Hypothalamus (tissue), 51 donors: ENCODE data around the gene HFE.
"Not testable (repeated sequence)": the region's sequence is repeated elsewhere in the genome, so short reads cannot be mapped to it uniquely, and the experiment has no call there.

Experiments used
- DNase-seq, 51 donors: peaks; one replicate each; lab custom pipeline; 2025; lab: John Stamatoyannopoulos, UW

HFE gene

DNA sequence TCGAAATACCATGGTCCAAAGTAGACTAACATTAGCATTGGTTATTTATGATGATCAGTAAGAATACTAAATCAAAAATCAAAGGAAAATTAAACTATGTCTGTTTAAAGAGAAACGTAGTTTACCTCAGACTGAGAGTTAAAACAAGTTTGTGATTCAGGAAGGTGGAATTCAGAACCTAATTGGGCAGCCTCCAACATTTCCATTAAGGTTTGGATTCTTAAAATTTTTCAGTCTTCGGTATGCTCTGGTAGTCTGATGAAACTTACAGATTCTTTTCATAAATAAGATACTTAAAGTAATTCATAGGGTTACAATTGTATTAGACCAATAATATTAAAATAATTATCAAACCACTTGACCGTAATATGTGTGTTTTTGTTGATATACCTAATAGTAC lies 18.6 kb downstream of the HFE start:
- no peak for DNase-seq

DNA sequence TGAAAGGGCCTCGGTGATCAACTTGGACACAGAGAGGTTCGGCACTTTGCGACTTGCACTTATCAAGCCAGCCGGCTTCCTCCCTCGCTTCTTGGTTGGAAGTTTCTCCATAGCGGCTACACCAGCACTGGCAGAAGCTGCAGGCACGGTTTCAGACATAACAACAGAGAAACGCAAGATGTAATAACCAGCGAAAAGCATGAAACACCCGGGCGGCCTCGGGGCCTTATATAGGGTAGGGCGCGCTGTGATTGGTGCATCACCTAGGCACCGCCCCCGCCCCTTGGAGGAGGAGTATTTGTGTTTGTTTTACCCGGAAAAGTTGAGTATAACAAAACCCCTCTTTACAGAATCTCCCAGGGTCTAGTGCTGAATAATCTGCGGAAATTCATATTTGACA lies 20.7 kb downstream of the HFE start:
- DNase-seq: no peak

GRCh38 chr6:26109772-26110171 lies 22.5 kb downstream of the HFE start:
- DNase-seq: no peak

GRCh38 chr6:26113570-26113969 lies 26.3 kb downstream of the HFE start:
- no peak for DNase-seq

DNA sequence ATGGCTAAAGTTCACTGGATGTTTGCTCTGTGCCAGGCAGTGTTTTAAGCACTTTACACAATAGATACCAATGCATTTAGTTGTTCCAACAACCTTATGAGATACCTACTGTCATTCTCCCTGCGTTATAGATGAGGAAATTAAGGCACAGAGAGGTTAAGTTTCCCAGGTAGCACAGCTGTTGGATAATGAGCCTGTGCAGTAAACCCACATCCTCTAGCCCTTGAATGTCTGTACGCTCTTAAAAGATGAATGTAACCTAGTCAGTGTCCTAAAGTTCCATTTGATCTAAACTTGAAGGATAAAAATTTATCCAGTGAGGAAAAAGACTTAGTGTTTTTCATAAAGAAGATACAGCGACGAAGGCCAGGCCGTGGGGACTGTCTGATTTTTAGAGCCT lies 28.0 kb downstream of the HFE start:
- no peak for DNase-seq

DNA sequence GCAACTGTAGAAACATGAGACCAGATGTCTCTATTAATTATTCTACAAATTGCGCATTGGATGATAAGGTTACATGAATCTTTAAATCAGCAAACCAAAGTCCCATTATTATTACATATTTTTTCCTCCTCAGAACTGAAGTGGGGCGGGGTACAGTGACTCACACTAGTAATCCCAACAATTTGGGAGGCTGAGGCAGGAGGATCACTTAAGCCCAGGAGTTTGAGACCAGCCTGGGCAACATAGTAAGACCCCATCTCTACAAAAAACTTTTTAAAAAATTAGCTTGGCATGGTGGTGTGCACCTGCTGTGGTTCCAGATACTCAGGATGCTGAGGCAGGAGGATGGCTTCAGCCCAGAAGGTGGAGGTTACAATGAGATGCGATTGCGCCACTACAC lies 29.0 kb downstream of the HFE start:
- no peak for DNase-seq

DNA sequence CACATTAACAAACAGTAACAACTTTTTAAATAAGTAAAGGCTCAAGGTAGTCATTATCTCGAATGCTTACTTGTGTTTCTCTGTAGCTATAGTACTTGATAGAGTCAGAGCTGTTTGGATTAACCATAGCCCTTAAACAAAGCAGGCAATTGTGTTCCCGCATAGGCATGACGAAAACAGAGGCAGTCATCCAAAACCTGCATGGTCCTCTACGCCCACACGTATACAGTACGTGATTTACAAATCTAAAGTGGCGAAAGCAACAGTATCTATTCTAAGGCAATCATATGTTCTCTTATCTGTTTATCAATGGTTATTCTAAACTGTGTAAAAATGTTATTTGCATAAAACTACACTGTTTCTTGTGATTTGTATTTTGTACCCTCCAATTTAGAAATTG lies 31.8 kb downstream of the HFE start:
- peak in 14 of 51 donors; percentile 2 to 46 (median 15) for DNase-seq

- DNase-seq: not testable (repeated sequence)
Measured at GRCh38 chr6:26120115-26120514, 32.9 kb downstream of the HFE start.

- no peak for DNase-seq
Measured at GRCh38 chr6:26120807-26121140, 33.5 kb downstream of the HFE start.

GRCh38 chr6:26121141-26122004 lies 34.1 kb downstream of the HFE start:
- DNase-seq: no peak

DNA sequence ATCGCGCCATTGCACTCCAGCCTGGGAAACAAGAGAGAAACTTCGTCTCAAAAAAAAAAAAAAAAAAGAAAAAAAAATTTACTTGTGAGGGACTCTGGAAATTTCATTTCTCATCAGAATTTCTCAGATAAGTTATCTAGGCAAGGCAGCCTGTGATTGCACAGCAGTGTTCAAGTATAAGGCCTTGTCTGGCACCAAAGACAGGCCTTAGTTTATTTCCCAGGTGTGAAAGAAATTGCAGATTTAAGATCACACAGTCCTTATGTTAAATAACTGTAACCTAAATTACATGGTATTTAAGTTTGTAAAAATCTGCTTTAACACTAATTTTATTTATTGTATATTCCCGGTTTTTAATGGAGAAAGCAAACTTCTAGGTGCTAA lies 34.8 kb downstream of the HFE start:
- DNase-seq: no peak

DNA sequence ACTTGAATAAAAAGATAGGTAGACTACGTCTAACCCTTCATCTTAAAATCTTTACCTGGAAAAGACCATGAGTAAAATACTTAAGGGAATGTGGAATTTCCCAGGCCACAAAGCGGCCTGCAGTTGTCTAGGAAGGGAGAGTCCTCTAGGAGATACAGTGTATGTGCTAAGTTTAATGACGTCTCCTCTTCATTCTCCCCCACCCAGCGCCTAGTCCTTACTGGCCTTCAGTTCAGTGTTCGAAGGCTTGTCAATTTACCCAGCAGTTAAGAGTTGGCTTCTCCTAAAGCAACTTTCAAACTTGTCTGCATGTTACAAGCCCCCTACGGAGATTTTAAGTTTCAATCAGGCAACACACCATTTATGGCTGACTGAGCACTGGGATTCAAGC lies 35.2 kb downstream of the HFE start:
- peak in 3 of 51 donors; percentile 26 to 50 (median 48) for DNase-seq

- peak in 49 of 51 donors; percentile 28 to 97 (median 84) for DNase-seq
Measured at GRCh38 chr6:26122793-26123674, 35.8 kb downstream of the HFE start.

DNA sequence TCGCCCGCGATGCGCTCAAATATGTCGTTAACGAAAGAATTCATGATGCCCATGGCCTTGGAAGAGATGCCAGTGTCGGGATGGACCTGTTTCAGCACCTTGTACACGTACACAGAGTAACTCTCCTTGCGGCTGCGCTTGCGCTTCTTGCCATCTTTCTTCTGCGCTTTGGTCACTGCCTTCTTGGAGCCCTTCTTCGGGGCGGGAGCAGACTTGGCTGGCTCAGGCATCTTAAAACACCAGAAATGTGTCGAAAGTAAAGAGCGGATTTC lies 36.4 kb downstream of the HFE start:
- DNase-seq: peak in 36 of 51 donors; percentile 20 to 94 (median 68)

DNA sequence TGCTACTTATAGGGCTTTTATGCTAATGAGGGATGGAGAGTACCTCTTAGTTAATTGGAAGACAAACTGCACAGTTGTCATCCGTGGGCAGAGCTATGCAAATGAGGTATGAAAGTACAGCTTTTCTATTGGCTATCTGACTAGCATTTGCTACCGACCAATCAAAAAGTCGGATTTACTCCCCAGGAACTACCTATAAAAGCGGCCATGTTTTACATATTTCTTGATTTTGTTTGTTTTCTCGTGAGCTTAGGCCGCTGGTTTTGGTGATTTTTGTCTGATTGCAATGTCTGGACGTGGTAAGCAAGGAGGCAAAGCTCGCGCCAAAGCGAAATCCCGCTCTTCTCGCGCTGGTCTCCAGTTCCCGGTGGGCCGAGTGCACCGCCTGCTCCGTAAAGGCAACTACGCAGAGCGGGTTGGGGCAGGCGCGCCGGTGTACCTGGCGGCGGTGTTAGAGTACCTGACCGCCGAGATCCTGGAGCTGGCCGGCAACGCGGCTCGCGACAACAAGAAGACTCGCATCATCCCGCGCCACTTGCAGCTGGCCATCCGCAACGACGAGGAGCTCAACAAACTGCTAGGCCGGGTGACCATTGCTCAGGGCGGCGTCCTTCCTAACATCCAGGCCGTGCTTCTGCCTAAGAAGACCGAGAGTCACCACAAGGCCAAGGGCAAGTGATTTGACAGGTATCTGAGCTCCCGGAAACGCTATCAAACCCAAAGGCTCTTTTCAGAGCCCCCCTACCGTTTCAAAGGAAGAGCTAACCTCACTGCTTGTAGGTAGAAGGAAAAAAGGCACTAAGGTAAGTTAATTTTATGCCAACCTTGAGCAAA lies 36.9 kb downstream of the HFE start:
- peak in 48 of 51 donors; percentile 23 to 95 (median 72) for DNase-seq

- peak in 1 of 51 donors; percentile 30 for DNase-seq
Measured at GRCh38 chr6:26124781-26125685, 37.8 kb downstream of the HFE start.

DNA sequence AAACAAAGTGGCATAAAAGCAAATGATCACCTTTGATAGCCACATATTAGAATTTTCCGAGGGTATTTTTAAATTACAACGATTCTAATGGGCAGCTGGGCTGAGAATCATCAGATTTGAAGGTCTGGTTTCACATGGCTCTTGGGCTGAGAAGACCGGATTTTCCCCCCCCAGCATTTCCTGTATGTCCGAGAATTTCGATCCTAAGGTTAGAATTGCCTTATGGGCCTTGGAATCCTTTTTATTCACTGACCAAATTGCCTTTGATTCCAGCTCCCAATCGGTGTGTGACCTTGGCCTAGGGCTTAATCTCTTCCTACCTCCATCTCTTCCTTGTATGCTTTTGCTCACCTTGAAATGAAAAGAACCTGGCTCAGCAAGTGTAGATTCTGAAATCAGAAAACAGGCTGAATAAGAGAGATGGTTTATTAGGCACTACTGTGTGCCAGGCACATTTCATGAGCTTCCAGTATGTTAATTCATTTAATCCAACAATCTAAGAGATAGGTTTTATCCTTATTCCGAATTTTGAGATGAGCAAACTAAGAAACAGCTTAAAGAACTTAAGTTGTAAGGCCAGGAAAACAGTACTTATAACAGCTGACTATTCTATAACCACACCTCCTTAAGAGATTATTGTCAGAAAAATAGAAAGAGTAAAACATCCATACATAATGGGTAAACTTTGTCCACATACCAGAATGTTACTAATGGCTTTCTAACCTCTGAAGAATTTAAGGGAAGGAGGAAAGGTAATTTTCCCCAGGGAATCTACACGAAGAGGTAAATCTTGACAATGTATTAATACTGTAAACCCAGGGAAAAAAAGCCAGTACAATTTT lies 39.4 kb downstream of the HFE start:
- DNase-seq: no peak

- no peak for DNase-seq
Measured at GRCh38 chr6:26128013-26128771, 41.0 kb downstream of the HFE start.
